Mononuclear cell (primary cell): ENCODE data around the gene JRKL. TPM values are rescaled to one million over a fixed set of nuclear protein-coding genes. Genes with fewer than 3 reads are reported as not detected.
"Not testable (repeated sequence)": the region's sequence is repeated elsewhere in the genome, so short reads cannot be mapped to it uniquely, and the experiment has no call there.

ENCODE experiments used
- H3K27me3 ChIP-seq: 2 replicates; pipeline ENCODE4 v1.6.0; 2011; ENCODE audit warnings: low read length, control low read depth; ENCODE audit not compliant: insufficient read depth
- H3K4me1 ChIP-seq: 2 replicates; pipeline ENCODE4 v1.5.1; 2011; ENCODE audit warnings: mild to moderate bottlenecking, low read length, control low read depth; ENCODE audit not compliant: insufficient read depth
- H3K4me3 ChIP-seq: 2 replicates; pipeline ENCODE4 v1.5.1; 2011; ENCODE audit warnings: mild to moderate bottlenecking, low read length, moderate library complexity
- H3K9me3 ChIP-seq: 2 replicates; pipeline ENCODE4 v1.5.1; 2011; ENCODE audit warnings: low read depth, mild to moderate bottlenecking, control low read depth, low read length
- total RNA-seq: library from RNA; depleted of rRNA; stranded (reverse); fragments of >200 nt; gene quantifications from one replicate; pipeline ENCODE4 v1.2.3, GENCODE V29; 2012

The JRKL gene
- total RNA-seq, 1 donor: 3.4 TPM

DNA sequence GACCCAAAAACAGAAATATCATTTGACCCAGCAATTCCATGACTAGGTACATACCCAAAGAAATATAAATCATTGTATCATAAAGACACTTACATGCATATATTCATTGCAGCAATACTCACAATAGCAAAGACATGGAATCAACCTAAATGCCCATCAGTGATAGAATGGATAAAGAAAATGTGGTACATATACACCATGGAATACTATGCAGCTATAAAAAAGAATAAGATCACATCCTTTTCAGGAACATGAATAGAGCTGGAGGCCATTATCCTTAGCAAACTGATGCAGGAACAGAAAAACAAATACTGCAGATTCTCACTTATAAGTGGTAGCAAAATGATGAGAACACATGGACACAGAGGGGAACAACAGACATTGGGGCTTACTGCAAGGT is 42.8 kb downstream of the JRKL start:
- H3K27me3 ChIP-seq: peaks cover 18% of the 10 kb centered on the region
- H3K4me1 ChIP-seq, H3K4me3 ChIP-seq, H3K9me3 ChIP-seq: not testable (repeated sequence)

Other genes with a start within 250 kb of the JRKL start
- gene MAML2, start 46.8 kb upstream of the JRKL start, total RNA-seq: 48.2 TPM
- gene CCDC82, start 101 bp upstream of the JRKL start, total RNA-seq: 42.2 TPM